ENCODE measurements around the gene ATP11A.

DNA sequence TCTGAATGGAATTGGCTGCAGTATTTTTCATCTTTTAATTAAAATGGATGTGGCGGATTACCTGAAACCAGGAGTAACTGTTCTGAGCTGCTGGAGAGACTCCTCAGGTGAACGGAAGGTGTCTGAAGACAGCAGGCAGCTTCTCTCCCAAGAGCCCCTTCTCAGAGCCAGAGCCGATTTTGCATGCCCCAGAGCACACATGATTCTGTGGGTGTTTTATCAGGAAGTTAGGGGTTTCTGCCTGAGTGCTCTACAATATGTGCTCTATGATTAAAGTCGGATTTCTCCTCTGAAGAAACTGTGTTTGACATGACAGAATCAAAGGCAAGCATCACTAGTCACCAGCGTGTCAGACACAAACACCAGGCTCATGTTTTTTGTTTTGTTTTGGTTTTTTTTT is 218.5 kb downstream of the ATP11A start:
- no peak for TF ChIP-seq CTCF (IDR thresholded peaks at IDR 0.05; ENCODE audit: poor library complexity)
- TF ChIP-seq EZH2phosphoT487 (IDR thresholded peaks at IDR 0.05; ENCODE audit: low read depth, severe bottlenecking, unreplicated experiment), result no peak
- no peak for TF ChIP-seq EZH2 (IDR thresholded peaks at IDR 0.05; ENCODE audit: borderline replicate concordance)
